Measurements from ENCODE around the gene LYPD5.
A peak's percentile ranks its signal among the peaks of the same experiment; 100 is the strongest.

Gene LYPD5

GRCh38 chr19:43751466-43752220 is 50.6 kb downstream of the LYPD5 start:
- DNase-seq (ENCODE audit: low spot score): no peak

- no peak for DNase-seq (ENCODE audit: low spot score)
Observed at GRCh38 chr19:43749898-43750297, 52.3 kb downstream of the LYPD5 start.

DNA sequence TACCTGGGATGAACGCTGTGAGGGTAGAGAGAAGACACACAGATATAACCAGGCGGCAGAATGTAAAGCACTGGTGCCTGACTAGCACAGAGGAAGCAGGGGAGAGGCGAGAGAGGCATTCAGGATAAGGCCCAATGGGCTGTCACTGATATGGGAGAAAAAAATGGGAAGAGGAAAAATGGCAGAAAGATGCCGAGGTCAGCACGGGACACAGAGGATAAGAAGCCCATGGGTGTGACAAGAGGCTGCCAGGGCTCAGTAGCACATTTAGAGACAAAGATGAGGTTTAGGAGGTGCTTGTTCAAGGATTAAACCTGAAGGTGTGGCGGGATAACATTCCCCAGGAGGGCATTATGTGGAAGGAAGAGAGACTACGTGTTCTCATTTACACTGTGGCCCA is 53.1 kb downstream of the LYPD5 start:
- no peak for DNase-seq (ENCODE audit: low spot score)

DNA sequence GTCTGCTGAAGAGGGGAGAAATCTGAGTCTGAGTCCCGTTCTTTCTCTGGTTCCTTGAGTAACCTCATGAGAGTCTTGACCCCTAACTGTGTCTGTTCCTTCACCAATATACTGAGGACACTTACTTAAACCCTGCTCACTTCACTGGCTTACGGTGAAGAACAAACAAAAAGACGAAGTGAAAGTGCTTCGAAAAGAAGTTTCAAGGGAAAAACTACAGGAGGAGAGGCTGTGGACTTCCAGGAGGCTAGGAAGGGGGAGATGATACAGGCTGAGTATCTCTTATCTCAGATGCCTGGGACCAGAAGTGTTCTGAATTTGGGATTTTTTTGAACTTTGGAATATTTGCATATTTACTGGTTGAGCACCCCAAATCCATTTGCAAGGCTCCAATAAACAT is 53.6 kb downstream of the LYPD5 start:
- DNase-seq (ENCODE audit: low spot score): no peak

- peak; percentile 63 for DNase-seq (ENCODE audit: low spot score)
Observed at GRCh38 chr19:43748205-43748594, 54.0 kb downstream of the LYPD5 start.

DNA sequence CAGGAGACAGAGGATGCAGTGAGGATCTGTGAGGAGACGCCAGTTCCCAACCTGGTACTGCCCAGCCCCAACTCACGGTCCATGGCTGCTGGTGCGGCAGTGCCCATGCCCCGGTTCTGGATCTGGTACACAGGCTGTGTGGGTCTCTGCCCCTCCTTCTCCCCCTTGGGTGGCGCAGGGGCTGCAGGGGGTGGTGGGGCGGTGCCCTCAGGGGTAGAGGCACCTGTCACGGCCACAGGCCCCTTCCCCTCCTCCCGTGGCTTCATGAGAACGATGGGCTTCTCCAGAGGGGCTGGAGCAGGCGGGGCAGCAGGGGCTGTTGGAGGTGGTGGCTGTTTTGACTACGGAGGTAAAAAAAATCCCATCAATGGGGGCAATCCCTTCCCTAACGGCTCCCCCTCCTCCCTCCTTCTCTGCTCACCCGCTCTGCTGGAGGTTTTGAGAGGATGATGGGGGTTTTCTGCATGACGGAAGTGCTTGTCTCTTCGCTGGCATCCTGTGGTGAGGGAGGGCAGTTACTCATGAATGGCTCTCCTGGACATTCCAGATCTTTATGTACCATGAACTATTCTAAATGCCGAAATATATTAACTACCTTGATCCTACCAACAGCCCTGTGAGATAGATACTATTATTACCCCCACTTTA is 54.6 kb downstream of the LYPD5 start:
- DNase-seq (ENCODE audit: low spot score): no peak
